Neural cell (in vitro differentiated cells): ENCODE results near the gene SLC8A3. TPM values are rescaled to one million over a fixed set of nuclear protein-coding genes. Genes with fewer than 3 reads are reported as not detected.

Source experiments
- H2AFZ ChIP-seq: fragments of 200-600, 300-800 bp; sonication (generic), shearing (Covaris generic); 2 replicates; pipeline ENCODE4 v1.6.0; 2014; ENCODE audit warnings: low read depth, mild to moderate bottlenecking, antibody characterized with exemption, low read length, moderate library complexity
- H3F3A ChIP-seq: fragments of 200-600 bp; shearing (Covaris generic); 2 replicates; pipeline ENCODE4 v1.6.1; 2016; ENCODE audit warnings: mild to moderate bottlenecking, moderate library complexity, mixed read lengths, antibody characterized with exemption, low read length; ENCODE audit not compliant: insufficient read depth, poor library complexity, severe bottlenecking
- H3K27ac ChIP-seq: fragments of 200-600, 300-800 bp; sonication (generic), shearing (Covaris generic); 2 replicates; pipeline ENCODE4 v1.5.1; 2014; ENCODE audit warnings: mild to moderate bottlenecking, low read length, moderate library complexity
- H3K27me3 ChIP-seq: fragments of 300-800, 200-600 bp; sonication (generic), shearing (Covaris generic); 2 replicates; pipeline ENCODE4 v1.6.0; 2014; ENCODE audit warnings: mild to moderate bottlenecking, low read depth, low read length, moderate library complexity; ENCODE audit not compliant: insufficient read depth
- H3K36me3 ChIP-seq: fragments of 300-800, 200-600 bp; sonication (generic), shearing (Covaris generic); 2 replicates; pipeline ENCODE4 v1.5.1; 2014; ENCODE audit warnings: mild to moderate bottlenecking, antibody characterized with exemption, low read length, moderate library complexity; ENCODE audit not compliant: insufficient read depth
- H3K4me2 ChIP-seq: fragments of 300-800, 200-600 bp; sonication (generic), shearing (Covaris generic); 2 replicates; pipeline ENCODE4 v1.6.0; 2014; ENCODE audit warnings: mild to moderate bottlenecking, low read length
- H3K4me3 ChIP-seq: fragments of 300-800, 200-600 bp; sonication (generic), shearing (Covaris generic); 2 replicates; pipeline ENCODE4 v1.5.1; 2014; ENCODE audit warnings: mild to moderate bottlenecking, low read length, moderate library complexity
- H3K79me2 ChIP-seq: fragments of 200-600 bp; shearing (Covaris generic); replicated peaks from 2 replicates; pipeline ENCODE4 v1.6.0; 2014; ENCODE audit warnings: mild to moderate bottlenecking, low read length, moderate library complexity; ENCODE audit not compliant: insufficient read depth
- H3K9ac ChIP-seq: fragments of 300-800, 200-600 bp; sonication (generic), shearing (Covaris generic); 2 replicates; pipeline ENCODE4 v1.6.1; 2016; ENCODE audit warnings: mild to moderate bottlenecking, low read length, mixed read lengths
- H3K9me2 ChIP-seq: fragments of 200-600 bp; shearing (Covaris generic); 2 replicates; pipeline ENCODE4 v1.6.1; 2016; ENCODE audit warnings: mild to moderate bottlenecking, low read length, mixed read lengths; ENCODE audit not compliant: insufficient read depth
- H3K9me3 ChIP-seq: fragments of 200-600, 300-800 bp; sonication (generic), shearing (Covaris generic); 2 replicates; pipeline ENCODE4 v1.6.1; 2016; ENCODE audit warnings: mild to moderate bottlenecking, mixed run types, low read length, moderate library complexity, mixed read lengths
- H4K20me1 ChIP-seq: fragments of 200-600 bp; shearing (Covaris generic); 2 replicates; pipeline ENCODE4 v1.6.1; 2016; ENCODE audit warnings: mild to moderate bottlenecking, mixed run types; ENCODE audit not compliant: insufficient read depth
- CTCF ChIP-seq: fragments of 450-650 bp; IDR thresholded peaks from 2 replicates; pipeline ENCODE4 v1.5.1; 2014; ENCODE audit warnings: antibody characterized with exemption, mild to moderate bottlenecking, moderate library complexity; ENCODE audit not compliant: poor library complexity, severe bottlenecking
- EP300 ChIP-seq: fragments of 450-650 bp; conservative IDR thresholded peaks from 2 replicates; pipeline ENCODE4 v1.6.1; 2014; ENCODE audit warnings: antibody characterized with exemption, mild to moderate bottlenecking, moderate library complexity; ENCODE audit not compliant: poor library complexity, severe bottlenecking
- EZH2 ChIP-seq: fragments of 200-600, 300-800 bp; shearing (Covaris generic), sonication (generic); IDR thresholded peaks from 2 replicates; pipeline ENCODE4 v1.6.1; 2014; ENCODE audit warnings: antibody characterized with exemption, low read length, borderline replicate concordance, mild to moderate bottlenecking; ENCODE audit not compliant: insufficient read depth, poor library complexity, severe bottlenecking
- MXI1 ChIP-seq: fragments of 450-650 bp; conservative IDR thresholded peaks from 2 replicates; pipeline ENCODE4 v1.6.1; 2014; ENCODE audit warnings: antibody characterized with exemption, mild to moderate bottlenecking; ENCODE audit not compliant: poor library complexity, severe bottlenecking
- POLR2AphosphoS5 ChIP-seq: IDR thresholded peaks from 2 replicates; pipeline ENCODE4 v1.6.1; 2012
- RAD21 ChIP-seq: fragments of 450-650 bp; conservative IDR thresholded peaks from 2 replicates; pipeline ENCODE4 v1.6.1; 2014; ENCODE audit warnings: antibody characterized with exemption, mild to moderate bottlenecking, moderate library complexity
- SMC3 ChIP-seq: fragments of 450-650 bp; conservative IDR thresholded peaks from 2 replicates; pipeline ENCODE4 v1.6.1; 2014; ENCODE audit warnings: antibody characterized with exemption, mild to moderate bottlenecking, moderate library complexity; ENCODE audit not compliant: poor library complexity
- TAF1 ChIP-seq: IDR thresholded peaks from 2 replicates; pipeline ENCODE4 v1.6.1; 2012; ENCODE audit warnings: low read depth
- polyA plus RNA-seq: library from polyadenylated mRNA; depleted of rRNA; stranded (reverse); fragments of >200 nt; gene quantifications from 2 replicates; pipeline ENCODE4 v1.2.3, GENCODE V29; 2014
- TF ChIP-seq, protein P1 (sequence below): IDR thresholded peaks from 2 replicates; pipeline ENCODE4 v1.6.1; 2012; ENCODE audit warnings: borderline replicate concordance

The SLC8A3 gene
- polyA plus RNA-seq, 1 donor from 2014 or later, result 2.9 TPM

DNA sequence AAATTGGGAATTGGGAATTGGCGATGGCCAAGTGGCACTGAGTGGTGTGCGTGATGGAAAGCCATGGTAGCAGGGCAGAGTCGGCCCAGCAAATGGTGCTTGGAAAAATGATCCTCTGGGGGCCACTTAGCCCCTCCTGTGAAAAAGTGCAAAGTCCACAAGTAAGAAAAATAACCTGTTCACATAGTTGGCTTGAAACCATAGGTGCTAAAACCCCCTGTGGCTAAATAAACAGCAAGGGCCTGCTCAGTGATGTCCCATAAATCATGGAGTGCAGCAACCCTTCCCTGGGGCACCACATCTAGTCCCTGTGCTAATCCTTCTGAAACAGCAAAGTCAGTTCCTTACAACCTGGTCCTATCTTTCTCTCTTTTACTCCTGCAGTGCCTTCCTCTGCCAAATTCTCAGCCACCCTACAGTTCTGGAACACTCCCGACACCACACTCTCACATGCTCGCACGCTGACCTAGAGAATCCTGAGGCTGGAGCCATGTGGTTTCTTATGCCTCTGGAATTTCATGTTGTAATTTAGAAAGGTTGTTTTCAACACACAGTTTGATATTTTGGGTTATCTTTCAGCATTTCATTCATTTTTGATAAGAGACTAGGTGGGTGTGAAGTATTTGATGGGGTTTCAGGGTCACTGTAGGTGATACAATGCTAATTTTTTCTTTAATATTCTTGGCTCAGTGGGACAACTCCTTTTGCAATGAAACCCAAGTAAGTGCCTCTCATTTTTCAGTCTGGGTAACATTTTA lies 186.0 kb downstream of the SLC8A3 start:
- TF ChIP-seq CTCF (no peak), EZH2 (no peak), RAD21 (no peak), TAF1 (no peak), SMC3 (no peak), POLR2AphosphoS5 (no peak), EP300 (no peak), MXI1 (no peak)
- TF ChIP-seq, protein P1, sequence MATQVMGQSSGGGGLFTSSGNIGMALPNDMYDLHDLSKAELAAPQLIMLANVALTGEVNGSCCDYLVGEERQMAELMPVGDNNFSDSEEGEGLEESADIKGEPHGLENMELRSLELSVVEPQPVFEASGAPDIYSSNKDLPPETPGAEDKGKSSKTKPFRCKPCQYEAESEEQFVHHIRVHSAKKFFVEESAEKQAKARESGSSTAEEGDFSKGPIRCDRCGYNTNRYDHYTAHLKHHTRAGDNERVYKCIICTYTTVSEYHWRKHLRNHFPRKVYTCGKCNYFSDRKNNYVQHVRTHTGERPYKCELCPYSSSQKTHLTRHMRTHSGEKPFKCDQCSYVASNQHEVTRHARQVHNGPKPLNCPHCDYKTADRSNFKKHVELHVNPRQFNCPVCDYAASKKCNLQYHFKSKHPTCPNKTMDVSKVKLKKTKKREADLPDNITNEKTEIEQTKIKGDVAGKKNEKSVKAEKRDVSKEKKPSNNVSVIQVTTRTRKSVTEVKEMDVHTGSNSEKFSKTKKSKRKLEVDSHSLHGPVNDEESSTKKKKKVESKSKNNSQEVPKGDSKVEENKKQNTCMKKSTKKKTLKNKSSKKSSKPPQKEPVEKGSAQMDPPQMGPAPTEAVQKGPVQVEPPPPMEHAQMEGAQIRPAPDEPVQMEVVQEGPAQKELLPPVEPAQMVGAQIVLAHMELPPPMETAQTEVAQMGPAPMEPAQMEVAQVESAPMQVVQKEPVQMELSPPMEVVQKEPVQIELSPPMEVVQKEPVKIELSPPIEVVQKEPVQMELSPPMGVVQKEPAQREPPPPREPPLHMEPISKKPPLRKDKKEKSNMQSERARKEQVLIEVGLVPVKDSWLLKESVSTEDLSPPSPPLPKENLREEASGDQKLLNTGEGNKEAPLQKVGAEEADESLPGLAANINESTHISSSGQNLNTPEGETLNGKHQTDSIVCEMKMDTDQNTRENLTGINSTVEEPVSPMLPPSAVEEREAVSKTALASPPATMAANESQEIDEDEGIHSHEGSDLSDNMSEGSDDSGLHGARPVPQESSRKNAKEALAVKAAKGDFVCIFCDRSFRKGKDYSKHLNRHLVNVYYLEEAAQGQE, result no peak

GRCh38 chr14:70000601-70001000 lies 188.2 kb downstream of the SLC8A3 start:
- Histone ChIP-seq H3K9ac (no peak overlapping the region), H2AFZ (no peak overlapping the region), H3K4me3 (no peak overlapping the region), H4K20me1 (no peaks in the 10 kb centered on the region), H3K4me2 (no peak overlapping the region), H3K9me3 (no peaks in the 10 kb centered on the region), H3K36me3 (no peaks in the 10 kb centered on the region), H3K27ac (no peak overlapping the region), H3F3A (no peaks in the 10 kb centered on the region), H3K27me3 (no peaks in the 10 kb centered on the region), H3K9me2 (no peaks in the 10 kb centered on the region), H3K79me2 (no peaks in the 10 kb centered on the region)
- TF ChIP-seq CTCF, result no peak
- TF ChIP-seq SMC3, result no peak
- no peak for TF ChIP-seq RAD21
- TF ChIP-seq POLR2AphosphoS5, result no peak
- TF ChIP-seq, protein P1, result no peak
- TF ChIP-seq EP300, result no peak
- TF ChIP-seq TAF1, result no peak
- TF ChIP-seq MXI1, result no peak
- no peak for TF ChIP-seq EZH2

More for the DNA sequence above, 186.0 kb downstream of the SLC8A3 start:
- H3K9me2 ChIP-seq, result no peaks in the 10 kb centered on the region
- H3K36me3 ChIP-seq, result no peaks in the 10 kb centered on the region
- no peak overlapping the region for H2AFZ ChIP-seq
- no peaks in the 10 kb centered on the region for H3K27me3 ChIP-seq
- H3K4me3 ChIP-seq, result no peak overlapping the region
- H3K4me2 ChIP-seq, result no peak overlapping the region
- H3K9ac ChIP-seq, result no peak overlapping the region
- H4K20me1 ChIP-seq, result no peaks in the 10 kb centered on the region
- no peak overlapping the region for H3K27ac ChIP-seq
- H3K79me2 ChIP-seq, result no peaks in the 10 kb centered on the region
- H3K9me3 ChIP-seq, result no peaks in the 10 kb centered on the region
- H3F3A ChIP-seq, result no peaks in the 10 kb centered on the region
